OCI-LY7 (cell line): ENCODE data around the gene NFYC. TPM values are rescaled to one million over a fixed set of nuclear protein-coding genes. Genes with fewer than 3 reads are reported as not detected.
"Not testable (repeated sequence)": the region's sequence is repeated elsewhere in the genome, so short reads cannot be mapped to it uniquely, and the experiment has no call there.

Source experiments
- BruUV-seq: library from RNA; stranded (reverse); fragments of 400-500 nt; replicated peaks from 2 replicates; lab custom pipeline; 2021; lab: Mats Ljungman, UMichigan
- CTCF ChIA-PET: fragments of 300-600 bp; sonication (Branson Sonifier 250); formaldehyde crosslinking; loops from one replicate; lab custom pipeline; 2022; ENCODE audit warnings: antibody characterized with exemption; ENCODE audit not compliant: unreplicated experiment; lab: Charles Lee
- POLR2A ChIA-PET: fragments of 300-600 bp; sonication (Branson Sonifier 250); formaldehyde crosslinking; loops from one replicate; lab custom pipeline; 2022; ENCODE audit warnings: antibody characterized with exemption; lab: Charles Lee
- DNase-seq: peaks from one replicate; pipeline ENCODE4 v3.0.0-alpha.2; 2015; ENCODE audit warnings: low spot score
- H2AFZ ChIP-seq: fragments of 200-600 bp; sonication (generic), shearing (Covaris generic); 2 replicates; pipeline ENCODE4 v1.6.1; 2014; ENCODE audit warnings: mild to moderate bottlenecking, antibody characterized with exemption, low read length, moderate library complexity
- H3K27ac ChIP-seq: fragments of 200-600 bp; sonication (generic); 2 replicates; pipeline ENCODE4 v1.5.1; 2014; ENCODE audit warnings: mixed run types, low read depth, mild to moderate bottlenecking, moderate library complexity, low read length, inconsistent platforms; ENCODE audit not compliant: poor library complexity, severe bottlenecking
- H3K36me3 ChIP-seq: fragments of 200-600 bp; sonication (generic); 2 replicates; pipeline ENCODE4 v1.6.1; 2014; ENCODE audit warnings: mild to moderate bottlenecking, antibody characterized with exemption, low read length, moderate library complexity, mixed read lengths; ENCODE audit not compliant: insufficient read depth
- H3K4me1 ChIP-seq: fragments of 200-600 bp; sonication (generic); 2 replicates; pipeline ENCODE4 v1.5.1; 2014; ENCODE audit warnings: mild to moderate bottlenecking, low read length; ENCODE audit not compliant: insufficient read depth, poor library complexity, severe bottlenecking
- H3K4me2 ChIP-seq: fragments of 200-600 bp; sonication (generic); 2 replicates; pipeline ENCODE4 v1.6.1; 2014; ENCODE audit warnings: mild to moderate bottlenecking, low read length
- H3K4me3 ChIP-seq: fragments of 200-600 bp; sonication (generic); 2 replicates; pipeline ENCODE4 v1.5.1; 2014; ENCODE audit warnings: mild to moderate bottlenecking, low read depth, low read length; ENCODE audit not compliant: poor library complexity, severe bottlenecking
- H3K79me2 ChIP-seq: fragments of 200-600 bp; sonication (generic); 2 replicates; pipeline ENCODE4 v1.6.1; 2016; ENCODE audit warnings: low read depth, mild to moderate bottlenecking, low read length, moderate library complexity, mixed read lengths; ENCODE audit not compliant: insufficient read depth
- H3K9me2 ChIP-seq: fragments of 200-600 bp; sonication (generic); 2 replicates; pipeline ENCODE4 v1.6.1; 2016; ENCODE audit warnings: mild to moderate bottlenecking, low read length, mixed read lengths; ENCODE audit not compliant: insufficient read depth
- H3K9me3 ChIP-seq: fragments of 200-600 bp; sonication (generic); 2 replicates; pipeline ENCODE4 v1.6.1; 2014; ENCODE audit warnings: mild to moderate bottlenecking, mixed run types, low read length, mixed read lengths
- H4K20me1 ChIP-seq: fragments of 200-600 bp; sonication (generic); 2 replicates; pipeline ENCODE4 v1.6.1; 2014; ENCODE audit warnings: mild to moderate bottlenecking, antibody characterized with exemption, low read length, moderate library complexity, mixed read lengths; ENCODE audit not compliant: insufficient read depth
- CTCF ChIP-seq: fragments of 200-600 bp; sonication (generic); conservative IDR thresholded peaks from 2 replicates; pipeline ENCODE4 v1.5.1; 2014; ENCODE audit warnings: mild to moderate bottlenecking, antibody characterized with exemption, low read length, moderate library complexity, mixed read lengths
- EZH2phosphoT487 ChIP-seq: fragments of 200-600 bp; sonication (generic); IDR thresholded peaks from 2 replicates; pipeline ENCODE4 v1.6.1; 2018; ENCODE audit warnings: low read depth, borderline replicate concordance, mild to moderate bottlenecking, mixed run types, antibody characterized with exemption, low read length, moderate library complexity, mixed read lengths
- intact Hi-C: fragments of 100-400 bp; cut with micrococcal nuclease; formaldehyde crosslinking; loops from one replicate; pipeline ENCODE4 v1.10.0; 2022; ENCODE audit not compliant: unreplicated experiment
- total RNA-seq, 2 experiments: library from RNA; depleted of rRNA in 1 of 2; stranded (reverse); fragments of >200 nt in 1 of 2; shearing (Covaris generic) in 1 of 2; gene quantifications; 2 replicates each; pipeline ENCODE4 v1.2.3, GENCODE V29; 2014 to 2022

NFYC gene
- total RNA-seq, 2 experiments from 2014 or later = 39.1 to 71.0 TPM

- Histone ChIP-seq H3K4me1 (no peaks in the 10 kb centered on the region), H4K20me1 (peaks cover 10% of the 10 kb centered on the region; the same call in 1 of the 2 replicates), H3K4me2 (no peak overlapping the region), H3K27ac (no peak overlapping the region), H2AFZ (no peak overlapping the region), H3K9me2 (no peaks in the 10 kb centered on the region), H3K79me2 (peaks cover 73% of the 10 kb centered on the region; the same call in 1 of the 2 replicates), H3K36me3 (peaks cover 27% of the 10 kb centered on the region), H3K4me3 (no peak overlapping the region), H3K9me3 (no peaks in the 10 kb centered on the region)
- no TSS peak for BruUV-seq
- CTCF ChIA-PET = no interaction called here
- DNase-seq = no peak
- no peak for TF ChIP-seq EZH2phosphoT487
- TF ChIP-seq CTCF = no peak
- intact Hi-C loops = no loop called here
- POLR2A ChIA-PET = interaction anchor here (1.1 to 2.3 kb wide), 6 partner anchors 9 to 44 kb away, joined by 3 to 16 read pairs (median 5); partner anchors contain the start of gene NFYC
Observed at GRCh38 chr1:40723196-40723955, 31.9 kb downstream of the NFYC start.

- H3K4me3 ChIP-seq, H3K4me2 ChIP-seq, BruUV-seq, intact Hi-C loops, H3K9me2 ChIP-seq, H2AFZ ChIP-seq, H3K4me1 ChIP-seq, DNase-seq, H4K20me1 ChIP-seq, CTCF ChIA-PET, H3K27ac ChIP-seq, H3K9me3 ChIP-seq: not testable (repeated sequence)
- POLR2A ChIA-PET = interaction anchor here (0.7 kb wide), 2 partner anchors 131 to 715 kb away, joined by 3 read pairs; no protein-coding TSS in a partner anchor
- Histone ChIP-seq H3K36me3 (peaks cover 34% of the 10 kb centered on the region), H3K79me2 (peaks cover 67% of the 10 kb centered on the region; the same call in 1 of the 2 replicates)
Observed at GRCh38 chr1:40727662-40728061, 36.2 kb downstream of the NFYC start.

- H3K27ac ChIP-seq, intact Hi-C loops, H3K9me3 ChIP-seq, H2AFZ ChIP-seq, BruUV-seq, H3K9me2 ChIP-seq, H3K4me2 ChIP-seq, H4K20me1 ChIP-seq, DNase-seq, H3K4me3 ChIP-seq, H3K4me1 ChIP-seq, CTCF ChIA-PET: not testable (repeated sequence)
- H3K79me2 ChIP-seq = peaks cover 69% of the 10 kb centered on the region; the same call in 1 of the 2 replicates
- H3K36me3 ChIP-seq = peaks cover 25% of the 10 kb centered on the region
- POLR2A ChIA-PET = interaction anchor here (0.6 to 1.7 kb wide), 5 partner anchors 9 to 163 kb away, joined by 3 to 4 read pairs (median 3); no protein-coding TSS in a partner anchor
Observed at GRCh38 chr1:40729316-40729862, 37.9 kb downstream of the NFYC start.
